HepG2 (cell line): ENCODE data around the gene DAB2IP. TPM values are rescaled to one million over a fixed set of nuclear protein-coding genes. Genes with fewer than 3 reads are reported as not detected.

Experiments used
- DZIP1 ChIP-seq: sonication (generic); formaldehyde crosslinking; IDR thresholded peaks from 2 replicates; pipeline ENCODE4 v1.5.0; 2020; ENCODE audit warnings: mild to moderate bottlenecking, missing genetic modification reagents
- GABPB1 ChIP-seq: IDR thresholded peaks from 2 replicates; pipeline ENCODE4 v1.6.1; 2016; ENCODE audit warnings: mild to moderate bottlenecking, missing genetic modification reagents, moderate library complexity, missing compliant biosample characterization
- HNRNPL ChIP-seq: fragments of 200-400 bp; formaldehyde crosslinking; IDR thresholded peaks from 2 replicates; pipeline ENCODE4 v1.6.1; 2017; ENCODE audit warnings: mild to moderate bottlenecking, low read depth, low read length
- KIAA2018 ChIP-seq: sonication (generic); formaldehyde crosslinking; IDR thresholded peaks from 2 replicates; pipeline ENCODE4 v1.5.0; 2020; ENCODE audit warnings: mild to moderate bottlenecking, missing genetic modification reagents, borderline replicate concordance
- POLR2A ChIP-seq, 2 experiments: IDR thresholded peaks; 2 replicates each; pipeline ENCODE4 v1.6.1; 2011; ENCODE audit warnings: low read depth in 2 of 2, low read length in 2 of 2, mild to moderate bottlenecking in 1 of 2, moderate library complexity in 1 of 2; ENCODE audit not compliant: insufficient read depth in 1 of 2
- RAD21 ChIP-seq: fragments of 450-650 bp; formaldehyde crosslinking; IDR thresholded peaks from 2 replicates; pipeline ENCODE4 v1.5.0; 2020; ENCODE audit warnings: mild to moderate bottlenecking
- SNAPC2 ChIP-seq: sonication (generic); formaldehyde crosslinking; IDR thresholded peaks from 2 replicates; pipeline ENCODE4 v1.8.1; 2022; ENCODE audit warnings: mild to moderate bottlenecking, missing genetic modification reagents
- TFAP4 ChIP-seq: sonication (generic); IDR thresholded peaks from 2 replicates; pipeline ENCODE4 v1.6.1; 2016; ENCODE audit warnings: low read depth, borderline replicate concordance
- TP53 ChIP-seq: sonication (generic); formaldehyde crosslinking; conservative IDR thresholded peaks from 2 replicates; pipeline ENCODE4 v1.4.0; 2020; ENCODE audit warnings: missing genetic modification reagents
- XRCC5 ChIP-seq: fragments of 200-400 bp; formaldehyde crosslinking; optimal IDR thresholded peaks from 2 replicates; pipeline ENCODE3; 2017; ENCODE audit warnings: mild to moderate bottlenecking, low read length
- ZNF549 ChIP-seq: sonication (generic); formaldehyde crosslinking; IDR thresholded peaks from 2 replicates; pipeline ENCODE4 v1.5.0; 2020; ENCODE audit warnings: missing genetic modification reagents
- ZNF652 ChIP-seq: IDR thresholded peaks from 2 replicates; pipeline ENCODE4 v1.6.1; 2016; ENCODE audit warnings: low read depth, borderline replicate concordance
- ZNF766 ChIP-seq: sonication (generic); formaldehyde crosslinking; IDR thresholded peaks from 2 replicates; pipeline ENCODE4 v1.5.0; 2020; ENCODE audit warnings: missing genetic modification reagents, borderline replicate concordance
- polyA plus RNA-seq, 8 experiments: library from polyadenylated mRNA; depleted of rRNA in 3 of 8; stranded (reverse) in 7 of 8; unstranded in 1 of 8; fragments of >200 nt; fragmentation: Illumina TruSeq in 4 of 8; extraction: Trizol in 4 of 8; gene quantifications; 2 replicates each; pipeline versions ENCODE4 v1.2.1 to v1.2.3, GENCODE V29; 2011 to 2016; ENCODE audit warnings: low read depth in 4 of 8, missing spikeins in 1 of 8, mixed read lengths in 1 of 8; ENCODE audit not compliant: insufficient read depth in 1 of 8
- total RNA-seq, 5 experiments: library from RNA; depleted of rRNA; stranded (reverse); fragments of >200 nt; fragmentation: Illumina TruSeq; extraction: Trizol; gene quantifications; 2 replicates each; pipeline ENCODE4 v1.2.3, GENCODE V29; 2016; ENCODE audit warnings: low read depth in 1 of 5
- TF ChIP-seq, protein P1 (sequence below): sonication (generic); formaldehyde crosslinking; IDR thresholded peaks from 2 replicates; pipeline ENCODE4 v1.4.0; 2020; ENCODE audit warnings: missing genetic modification reagents; ENCODE audit errors: not compliant biosample characterization
- TF ChIP-seq, protein P2 (sequence below): sonication (generic); formaldehyde crosslinking; IDR thresholded peaks from 2 replicates; pipeline ENCODE4 v1.4.0; 2020; ENCODE audit warnings: missing genetic modification reagents, mild to moderate bottlenecking, borderline replicate concordance
- TF ChIP-seq, protein P3 (sequence below): IDR thresholded peaks from 2 replicates; pipeline ENCODE4 v1.6.1; 2016

Gene DAB2IP
- total and polyA plus RNA-seq, 2 of the 13 experiments (the other 11 are each of a cell fraction or from before 2014, with no cell fraction given): 25.3 to 37.9 TPM

DNA sequence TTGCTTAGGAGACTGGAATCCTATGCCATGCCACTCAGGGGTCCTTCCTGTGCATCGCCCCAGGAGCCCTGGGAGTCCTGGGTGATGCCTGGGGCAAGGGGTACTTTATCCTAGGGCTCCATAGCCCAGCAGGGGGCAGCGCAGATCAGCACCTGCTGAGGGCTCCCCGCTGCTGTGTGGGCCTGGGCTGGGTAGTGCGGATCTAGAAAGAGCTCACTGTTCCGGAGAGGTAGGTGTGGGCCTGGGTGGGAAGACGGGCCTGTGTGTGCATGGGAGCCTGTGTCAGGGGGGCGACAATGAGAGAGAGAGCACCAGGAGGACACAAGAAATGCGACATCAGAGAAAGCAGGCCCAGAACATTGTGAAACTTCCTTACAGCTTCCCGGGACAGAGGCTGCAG lies 11.4 kb upstream of the DAB2IP start (continued):
- TF ChIP-seq DZIP1 (CRISPR knock-in tag) (no peak), GABPB1 (CRISPR knock-in tag) (peak; percentile 22; the same call in 1 of the 2 replicates), KIAA2018 (CRISPR knock-in tag) (no peak), ZNF549 (no peak), POLR2A (IDR thresholded peaks at IDR 0.05; ENCODE audit: insufficient read depth in 1 of 2, low read depth in 2 of 2, low read length in 2 of 2) (no peak), TP53 (CRISPR knock-in tag) (no peak), TFAP4 (peak; percentile 16; the same call in 1 of the 2 replicates), ZNF766 (CRISPR knock-in tag) (no peak), SNAPC2 (CRISPR knock-in tag) (no peak), RAD21 (peak; percentile 78; the same call in 1 of the 2 replicates), XRCC5 (peak; percentile 50), HNRNPL (0 out of 2 replicates have a peak, but pooled peaks have one; percentile 34), ZNF652 (CRISPR knock-in tag) (no peak)
- TF ChIP-seq, protein P1, sequence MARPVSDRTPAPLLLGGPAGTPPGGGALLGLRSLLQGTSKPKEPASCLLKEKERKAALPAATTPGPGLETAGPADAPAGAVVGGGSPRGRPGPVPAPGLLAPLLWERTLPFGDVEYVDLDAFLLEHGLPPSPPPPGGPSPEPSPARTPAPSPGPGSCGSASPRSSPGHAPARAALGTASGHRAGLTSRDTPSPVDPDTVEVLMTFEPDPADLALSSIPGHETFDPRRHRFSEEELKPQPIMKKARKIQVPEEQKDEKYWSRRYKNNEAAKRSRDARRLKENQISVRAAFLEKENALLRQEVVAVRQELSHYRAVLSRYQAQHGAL (CRISPR knock-in tag): no peak
- TF ChIP-seq, protein P2, sequence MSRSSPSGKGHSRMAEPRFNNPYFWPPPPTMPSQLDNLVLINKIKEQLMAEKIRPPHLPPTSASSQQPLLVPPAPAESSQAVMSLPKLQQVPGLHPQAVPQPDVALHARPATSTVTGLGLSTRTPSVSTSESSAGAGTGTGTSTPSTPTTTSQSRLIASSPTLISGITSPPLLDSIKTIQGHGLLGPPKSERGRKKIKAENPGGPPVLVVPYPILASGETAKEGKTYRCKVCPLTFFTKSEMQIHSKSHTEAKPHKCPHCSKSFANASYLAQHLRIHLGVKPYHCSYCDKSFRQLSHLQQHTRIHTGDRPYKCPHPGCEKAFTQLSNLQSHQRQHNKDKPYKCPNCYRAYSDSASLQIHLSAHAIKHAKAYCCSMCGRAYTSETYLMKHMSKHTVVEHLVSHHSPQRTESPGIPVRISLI: no peak
- TF ChIP-seq, protein P3, sequence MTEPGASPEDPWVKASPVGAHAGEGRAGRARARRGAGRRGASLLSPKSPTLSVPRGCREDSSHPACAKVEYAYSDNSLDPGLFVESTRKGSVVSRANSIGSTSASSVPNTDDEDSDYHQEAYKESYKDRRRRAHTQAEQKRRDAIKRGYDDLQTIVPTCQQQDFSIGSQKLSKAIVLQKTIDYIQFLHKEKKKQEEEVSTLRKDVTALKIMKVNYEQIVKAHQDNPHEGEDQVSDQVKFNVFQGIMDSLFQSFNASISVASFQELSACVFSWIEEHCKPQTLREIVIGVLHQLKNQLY: no peak
